HEK293 (cell line): ENCODE data around the gene EFCAB14.
A peak's percentile ranks its signal among the peaks of the same experiment; 100 is the strongest.

ENCODE experiments used
- CTCF ChIA-PET: fragments of 350-600 bp; formaldehyde crosslinking; extraction: SDS; loops from one replicate; lab custom pipeline; 2021; ENCODE audit warnings: antibody characterized with exemption; lab: Yijun Ruan, JAX
- POLR2A ChIA-PET: fragments of 300-600 bp; formaldehyde crosslinking; extraction: SDS; loops from one replicate; lab custom pipeline; 2020; ENCODE audit warnings: antibody characterized with exemption, inconsistent platforms; lab: Yijun Ruan, JAX
- H3K27ac ChIP-seq: fragments of 200-500 bp; sonication (Bioruptor generic); 2 replicates; pipeline ENCODE4 v1.5.1; 2014; ENCODE audit warnings: low read depth, low read length, control low read depth, inconsistent platforms; ENCODE audit errors: extremely low read depth
- H3K36me3 ChIP-seq, 2 experiments: fragments of 200-500 bp in 1 of 2; sonication (Bioruptor generic) in 1 of 2; 1 replicate in 1 of 2; 2 replicates in 1 of 2; pipeline ENCODE4 v1.5.1; 2014 to 2017; ENCODE audit warnings: inconsistent platforms in 2 of 2, low read length in 2 of 2; ENCODE audit not compliant: control insufficient read depth in 2 of 2, insufficient read depth in 1 of 2
- H3K4me1 ChIP-seq: fragments of 200-500 bp; sonication (Bioruptor generic); 2 replicates; pipeline ENCODE4 v1.5.1; 2014; ENCODE audit warnings: mild to moderate bottlenecking, low read length, inconsistent platforms; ENCODE audit not compliant: control insufficient read depth, insufficient read depth
- H3K4me3 ChIP-seq: 2 replicates; pipeline ENCODE4 v1.5.1; 2011; ENCODE audit warnings: low read depth, mild to moderate bottlenecking, control low read depth, low read length, moderate library complexity
- H3K9me3 ChIP-seq: fragments of 200-500 bp; sonication (Bioruptor generic); 2 replicates; pipeline ENCODE4 v1.5.1; 2014; ENCODE audit warnings: low read depth, low read length, inconsistent platforms; ENCODE audit not compliant: control insufficient read depth, insufficient read depth
- AEBP2 ChIP-seq: fragments of 450-650 bp; formaldehyde crosslinking; IDR thresholded peaks from 2 replicates; pipeline ENCODE4 v1.5.1; 2016; ENCODE audit warnings: missing biosample characterization, missing genetic modification characterization, borderline replicate concordance
- YY1 ChIP-seq: fragments of 450-650 bp; formaldehyde crosslinking; IDR thresholded peaks from 2 replicates; pipeline ENCODE4 v1.5.1; 2018; ENCODE audit warnings: missing biosample characterization, missing genetic modification characterization
- ZNF146 ChIP-seq: fragments of 450-650 bp; formaldehyde crosslinking; IDR thresholded peaks from 2 replicates; pipeline ENCODE4 v1.5.1; 2016; ENCODE audit warnings: missing biosample characterization, missing genetic modification characterization
- ZNF16 ChIP-seq: fragments of 450-650 bp; formaldehyde crosslinking; IDR thresholded peaks from 2 replicates; pipeline ENCODE4 v1.5.1; 2016; ENCODE audit warnings: low read depth, missing biosample characterization, missing genetic modification characterization
- ZNF202 ChIP-seq: fragments of 450-650 bp; formaldehyde crosslinking; IDR thresholded peaks from 2 replicates; pipeline ENCODE4 v1.5.1; 2016; ENCODE audit warnings: missing biosample characterization, missing genetic modification characterization, borderline replicate concordance
- ZNF514 ChIP-seq: fragments of 450-650 bp; formaldehyde crosslinking; IDR thresholded peaks from 2 replicates; pipeline ENCODE4 v1.5.1; 2016; ENCODE audit warnings: missing biosample characterization, missing genetic modification characterization
- ZNF658 ChIP-seq: fragments of 450-650 bp; formaldehyde crosslinking; IDR thresholded peaks from 2 replicates; pipeline ENCODE4; 2016; ENCODE audit warnings: missing biosample characterization, missing genetic modification characterization
- ZNF837 ChIP-seq: fragments of 450-650 bp; formaldehyde crosslinking; IDR thresholded peaks from 2 replicates; pipeline ENCODE4 v1.5.1; 2016; ENCODE audit warnings: missing biosample characterization, missing genetic modification characterization
- TF ChIP-seq, protein P1 (sequence below): fragments of 450-650 bp; formaldehyde crosslinking; IDR thresholded peaks from 2 replicates; pipeline ENCODE4 v1.5.1; 2016; ENCODE audit warnings: missing biosample characterization, missing genetic modification characterization, borderline replicate concordance
- TF ChIP-seq, protein P2 (sequence below): fragments of 450-650 bp; formaldehyde crosslinking; IDR thresholded peaks from 2 replicates; pipeline ENCODE4 v1.5.1; 2016; ENCODE audit warnings: missing biosample characterization, missing genetic modification characterization

EFCAB14 gene

GRCh38 chr1:46682064-46682463, 36.9 kb downstream of the EFCAB14 start (continued):
- no peak for TF ChIP-seq AEBP2
- TF ChIP-seq ZNF514 (tag by site-specific recombination): no peak
- TF ChIP-seq, protein P1, sequence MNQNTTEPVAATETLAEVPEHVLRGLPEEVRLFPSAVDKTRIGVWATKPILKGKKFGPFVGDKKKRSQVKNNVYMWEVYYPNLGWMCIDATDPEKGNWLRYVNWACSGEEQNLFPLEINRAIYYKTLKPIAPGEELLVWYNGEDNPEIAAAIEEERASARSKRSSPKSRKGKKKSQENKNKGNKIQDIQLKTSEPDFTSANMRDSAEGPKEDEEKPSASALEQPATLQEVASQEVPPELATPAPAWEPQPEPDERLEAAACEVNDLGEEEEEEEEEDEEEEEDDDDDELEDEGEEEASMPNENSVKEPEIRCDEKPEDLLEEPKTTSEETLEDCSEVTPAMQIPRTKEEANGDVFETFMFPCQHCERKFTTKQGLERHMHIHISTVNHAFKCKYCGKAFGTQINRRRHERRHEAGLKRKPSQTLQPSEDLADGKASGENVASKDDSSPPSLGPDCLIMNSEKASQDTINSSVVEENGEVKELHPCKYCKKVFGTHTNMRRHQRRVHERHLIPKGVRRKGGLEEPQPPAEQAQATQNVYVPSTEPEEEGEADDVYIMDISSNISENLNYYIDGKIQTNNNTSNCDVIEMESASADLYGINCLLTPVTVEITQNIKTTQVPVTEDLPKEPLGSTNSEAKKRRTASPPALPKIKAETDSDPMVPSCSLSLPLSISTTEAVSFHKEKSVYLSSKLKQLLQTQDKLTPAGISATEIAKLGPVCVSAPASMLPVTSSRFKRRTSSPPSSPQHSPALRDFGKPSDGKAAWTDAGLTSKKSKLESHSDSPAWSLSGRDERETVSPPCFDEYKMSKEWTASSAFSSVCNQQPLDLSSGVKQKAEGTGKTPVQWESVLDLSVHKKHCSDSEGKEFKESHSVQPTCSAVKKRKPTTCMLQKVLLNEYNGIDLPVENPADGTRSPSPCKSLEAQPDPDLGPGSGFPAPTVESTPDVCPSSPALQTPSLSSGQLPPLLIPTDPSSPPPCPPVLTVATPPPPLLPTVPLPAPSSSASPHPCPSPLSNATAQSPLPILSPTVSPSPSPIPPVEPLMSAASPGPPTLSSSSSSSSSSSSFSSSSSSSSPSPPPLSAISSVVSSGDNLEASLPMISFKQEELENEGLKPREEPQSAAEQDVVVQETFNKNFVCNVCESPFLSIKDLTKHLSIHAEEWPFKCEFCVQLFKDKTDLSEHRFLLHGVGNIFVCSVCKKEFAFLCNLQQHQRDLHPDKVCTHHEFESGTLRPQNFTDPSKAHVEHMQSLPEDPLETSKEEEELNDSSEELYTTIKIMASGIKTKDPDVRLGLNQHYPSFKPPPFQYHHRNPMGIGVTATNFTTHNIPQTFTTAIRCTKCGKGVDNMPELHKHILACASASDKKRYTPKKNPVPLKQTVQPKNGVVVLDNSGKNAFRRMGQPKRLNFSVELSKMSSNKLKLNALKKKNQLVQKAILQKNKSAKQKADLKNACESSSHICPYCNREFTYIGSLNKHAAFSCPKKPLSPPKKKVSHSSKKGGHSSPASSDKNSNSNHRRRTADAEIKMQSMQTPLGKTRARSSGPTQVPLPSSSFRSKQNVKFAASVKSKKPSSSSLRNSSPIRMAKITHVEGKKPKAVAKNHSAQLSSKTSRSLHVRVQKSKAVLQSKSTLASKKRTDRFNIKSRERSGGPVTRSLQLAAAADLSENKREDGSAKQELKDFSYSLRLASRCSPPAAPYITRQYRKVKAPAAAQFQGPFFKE: no peak
- TF ChIP-seq ZNF837 (tag by site-specific recombination): no peak

DNA sequence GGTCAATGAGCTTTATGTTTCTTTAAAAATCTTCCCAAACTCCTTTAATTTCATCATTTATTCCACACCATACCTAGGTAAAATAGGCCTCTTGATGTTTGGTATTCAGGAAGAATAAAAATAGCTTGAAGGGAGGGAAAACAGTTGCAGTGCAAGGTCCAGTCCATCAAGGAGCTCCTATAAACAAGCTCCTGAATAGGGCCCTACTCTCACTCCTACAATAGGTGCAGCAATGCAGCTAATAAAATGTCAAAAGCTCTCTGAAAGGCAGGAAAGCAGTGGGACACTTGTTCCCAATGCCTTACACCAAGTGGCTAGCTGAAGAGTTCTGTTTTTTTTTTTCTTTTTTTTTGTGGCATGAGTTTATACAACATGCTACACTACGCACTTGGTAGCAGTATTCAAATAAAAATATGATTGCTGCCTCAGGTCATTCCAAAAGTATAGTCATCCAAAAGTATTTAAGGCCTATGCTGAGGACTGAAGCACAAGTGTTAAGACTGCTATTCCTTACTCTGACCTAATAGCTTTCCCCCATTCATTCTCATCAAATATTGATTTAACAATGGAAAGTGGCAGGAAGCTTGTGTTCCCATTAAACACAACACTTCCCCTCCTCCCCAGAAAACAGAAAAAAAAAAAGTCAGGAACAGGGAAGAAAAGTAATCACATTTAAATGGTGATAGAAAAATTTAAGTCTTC, 37.4 kb downstream of the EFCAB14 start:
- ChIA-PET CTCF (interaction anchor here (0.6 to 0.7 kb wide), 2 partner anchors 44 to 204 kb away, joined by 3 to 5 read pairs; no protein-coding TSS in a partner anchor), POLR2A (no interaction called here)
- no peak overlapping the region for H3K27ac ChIP-seq
- H3K4me3 ChIP-seq: no peak overlapping the region
- no peak for TF ChIP-seq YY1
- TF ChIP-seq ZNF16 (tag by site-specific recombination): no peak
- TF ChIP-seq ZNF658 (tag by site-specific recombination): no peak
- H3K9me3 ChIP-seq: no peaks in the 10 kb centered on the region
- peaks cover 27 to 94% of the 10 kb centered on the region in 2 experiments for H3K36me3 ChIP-seq
- no peaks in the 10 kb centered on the region for H3K4me1 ChIP-seq

- Histone ChIP-seq H3K27ac (no peak overlapping the region), H3K36me3 (peaks cover 21 to 92% of the 10 kb centered on the region in 2 experiments), H3K9me3 (no peaks in the 10 kb centered on the region), H3K4me3 (no peak overlapping the region), H3K4me1 (no peaks in the 10 kb centered on the region)
- no peak for TF ChIP-seq ZNF202
- TF ChIP-seq, protein P2, sequence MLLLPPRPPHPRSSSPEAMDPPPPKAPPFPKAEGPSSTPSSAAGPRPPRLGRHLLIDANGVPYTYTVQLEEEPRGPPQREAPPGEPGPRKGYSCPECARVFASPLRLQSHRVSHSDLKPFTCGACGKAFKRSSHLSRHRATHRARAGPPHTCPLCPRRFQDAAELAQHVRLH (tag by site-specific recombination): peak; percentile 20; the same call in 1 of the 2 replicates
- TF ChIP-seq ZNF146 (tag by site-specific recombination): peak; percentile 94
- CTCF ChIA-PET: no interaction called here
- POLR2A ChIA-PET: no interaction called here
Measured at GRCh38 chr1:46679789-46680573, 38.9 kb downstream of the EFCAB14 start.
